Measurements from ENCODE around the gene GRM1.

GRM1 gene

DNA sequence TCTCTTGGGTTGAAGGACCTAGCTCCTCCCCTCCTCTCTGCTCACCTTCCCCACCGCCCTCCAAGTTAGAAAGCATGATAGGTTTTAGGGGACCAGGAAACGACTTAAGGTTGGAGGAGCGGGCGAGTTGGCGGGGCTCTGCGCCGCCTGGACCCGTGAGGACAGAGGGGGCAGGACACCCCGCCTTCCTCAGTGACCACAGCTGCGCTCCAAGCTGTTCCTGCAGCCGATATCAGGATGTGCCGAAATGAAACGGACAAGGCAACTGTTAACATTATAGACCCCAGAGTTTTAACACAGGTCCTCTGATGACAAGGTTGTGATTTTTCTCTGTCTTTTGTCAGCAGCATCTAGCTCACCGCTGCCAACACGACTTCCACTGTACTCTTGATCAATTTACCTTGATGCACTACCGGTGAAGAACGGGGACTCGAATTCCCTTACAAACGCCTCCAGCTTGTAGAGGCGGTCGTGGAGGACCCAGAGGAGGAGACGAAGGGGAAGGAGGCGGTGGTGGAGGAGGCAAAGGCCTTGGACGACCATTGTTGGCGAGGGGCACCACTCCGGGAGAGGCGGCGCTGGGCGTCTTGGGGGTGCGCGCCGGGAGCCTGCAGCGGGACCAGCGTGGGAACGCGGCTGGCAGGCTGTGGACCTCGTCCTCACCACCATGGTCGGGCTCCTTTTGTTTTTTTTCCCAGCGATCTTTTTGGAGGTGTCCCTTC, at the start of gene GRM1:
Gene GRM1, plus strand, starts transcription at position 212 of the 722 bp plus-strand sequence. Its CDS starts 456 bp downstream, at position 668.
- DNase-seq (ENCODE audit: low spot score): peak; percentile 57

DNA sequence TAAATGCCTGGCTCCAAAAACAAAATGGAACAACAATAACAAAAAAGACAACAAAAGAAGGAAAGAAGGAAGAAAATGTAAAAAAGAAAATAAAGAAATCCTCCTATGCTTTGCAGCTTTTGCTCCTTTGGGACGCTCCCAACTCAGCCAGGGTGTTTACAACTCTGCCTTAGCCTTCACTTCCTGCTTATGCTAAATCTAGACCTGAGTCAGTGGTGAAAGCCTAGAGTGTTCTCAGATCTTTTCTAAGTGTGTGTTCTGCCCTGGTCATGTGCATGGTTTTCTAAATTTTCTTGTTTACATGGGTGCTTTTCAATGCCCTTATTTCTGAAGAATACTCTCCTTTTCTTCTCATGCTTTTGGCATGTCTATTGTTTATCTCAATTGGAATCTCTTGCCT, 19.5 kb upstream of the GRM1 start:
- DNase-seq (ENCODE audit: low spot score): no peak

DNA sequence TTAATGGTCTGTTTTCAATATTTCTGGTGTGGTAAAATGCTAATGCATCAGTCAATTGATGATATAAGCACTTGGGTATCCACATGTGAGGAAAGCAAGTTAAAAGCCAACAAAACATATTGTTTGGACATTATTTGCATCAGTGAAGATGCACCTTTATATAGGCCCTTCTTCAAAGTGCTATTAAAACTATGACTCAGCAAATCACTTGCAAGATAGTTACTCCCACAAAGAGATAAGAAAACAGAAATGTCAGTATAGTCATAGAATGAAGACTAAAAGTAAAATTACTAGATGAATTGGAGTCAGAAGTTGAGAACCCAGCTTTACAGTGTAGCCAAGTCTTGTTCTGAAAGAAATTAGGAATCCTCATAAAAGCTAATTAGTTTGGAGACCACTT, 14.6 kb upstream of the GRM1 start:
- DNase-seq (ENCODE audit: low spot score): no peak

DNA sequence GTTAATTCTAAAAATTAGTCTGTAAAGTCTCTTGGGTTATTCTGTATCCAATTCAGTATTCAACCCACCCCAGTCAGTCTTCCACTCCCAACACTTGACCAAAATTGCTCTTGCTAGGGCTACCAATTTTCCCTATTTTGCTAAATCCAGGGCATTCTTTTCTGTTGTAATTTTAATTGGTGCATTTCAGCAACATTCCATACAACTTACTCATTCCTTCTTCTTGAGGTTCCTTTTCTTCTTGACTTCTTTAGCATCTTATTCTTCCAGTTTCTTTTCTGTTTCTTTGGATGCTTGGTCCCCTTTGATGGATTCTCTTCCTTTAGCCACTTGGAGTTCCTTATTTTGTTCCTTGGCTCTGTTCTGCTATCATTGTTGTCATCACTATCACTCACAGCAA, 11.2 kb upstream of the GRM1 start:
- no peak for DNase-seq (ENCODE audit: low spot score)

DNA sequence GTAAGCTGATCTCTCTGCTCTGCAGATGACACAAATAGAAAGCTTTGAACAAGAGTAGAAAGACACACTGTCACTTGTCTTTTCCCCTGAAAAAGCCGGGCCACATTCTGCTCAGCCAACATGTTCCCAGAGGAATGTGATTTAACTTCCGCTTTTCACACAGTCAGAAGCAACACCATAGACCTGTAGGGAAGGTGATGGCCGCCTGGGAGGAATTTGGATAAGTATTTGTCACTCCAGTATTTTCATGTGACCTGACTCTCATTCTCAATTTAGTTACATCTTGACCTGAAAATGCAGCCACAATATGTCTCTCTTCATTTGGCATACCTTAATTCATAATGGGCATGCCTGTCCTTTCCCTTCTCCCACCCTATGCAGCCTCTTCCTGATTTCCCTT, 2.0 kb upstream of the GRM1 start:
- DNase-seq (ENCODE audit: low spot score): peak; percentile 67

DNA sequence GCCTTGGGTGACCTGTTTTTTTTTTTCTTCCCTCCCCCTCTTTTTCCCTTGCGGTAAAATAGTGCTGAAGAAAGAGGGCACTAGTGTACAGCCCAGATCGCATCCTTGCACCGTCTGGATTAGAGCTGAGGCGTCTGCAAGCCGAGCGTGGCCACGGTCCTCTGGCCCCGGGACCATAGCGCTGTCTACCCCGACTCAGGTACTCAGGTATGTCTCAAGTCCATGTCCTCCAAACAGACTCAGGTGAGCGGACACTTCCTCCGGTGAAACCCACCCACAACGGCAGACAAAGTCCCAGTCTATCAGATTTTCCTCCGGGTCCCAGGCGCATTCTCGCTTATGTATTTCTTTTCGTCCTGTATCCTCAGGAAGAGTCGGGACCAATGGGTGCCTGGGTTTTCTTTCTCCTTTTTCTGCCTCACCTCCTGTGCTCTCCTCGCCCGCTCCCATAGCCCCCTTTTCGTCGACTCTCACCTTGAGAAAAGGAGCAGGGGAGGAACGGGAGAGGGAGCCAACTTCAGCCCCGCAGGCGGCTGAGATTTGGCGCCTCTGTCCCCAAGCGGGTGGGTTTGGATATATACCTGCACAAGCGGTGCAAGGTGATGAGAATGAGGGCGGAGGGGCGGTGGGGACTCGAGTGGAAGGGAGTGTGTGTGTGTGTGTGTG, 1.1 kb upstream of the GRM1 start:
- DNase-seq (ENCODE audit: low spot score): peak; percentile 90

DNA sequence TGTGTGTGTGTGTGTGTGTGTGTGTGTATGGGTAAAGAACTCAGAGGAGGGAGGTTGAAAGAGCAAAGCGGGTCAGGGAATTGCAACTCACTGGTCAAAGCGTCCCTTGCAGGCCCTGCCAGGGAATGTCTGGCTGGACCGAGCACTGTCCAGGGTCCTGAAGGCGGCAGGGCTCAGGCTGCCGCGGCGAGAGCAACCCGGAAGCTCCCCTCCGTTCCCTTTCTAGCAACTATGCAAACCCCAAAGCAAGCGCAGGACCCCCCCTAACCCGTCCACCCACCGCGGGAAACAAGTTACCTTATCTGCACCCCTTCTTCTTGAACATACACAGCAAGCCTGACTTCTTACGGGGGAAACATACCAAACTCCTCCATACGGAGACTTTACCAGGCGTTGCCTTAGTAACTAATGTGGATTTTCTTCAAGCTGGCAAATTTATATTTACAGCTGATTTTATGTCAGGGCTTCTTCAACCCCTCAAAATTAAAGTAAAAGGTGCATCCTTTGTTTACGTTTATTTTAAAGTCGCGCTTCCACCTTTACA, 538 bp upstream of the GRM1 start:
- peak; percentile 72 for DNase-seq (ENCODE audit: low spot score)

DNA sequence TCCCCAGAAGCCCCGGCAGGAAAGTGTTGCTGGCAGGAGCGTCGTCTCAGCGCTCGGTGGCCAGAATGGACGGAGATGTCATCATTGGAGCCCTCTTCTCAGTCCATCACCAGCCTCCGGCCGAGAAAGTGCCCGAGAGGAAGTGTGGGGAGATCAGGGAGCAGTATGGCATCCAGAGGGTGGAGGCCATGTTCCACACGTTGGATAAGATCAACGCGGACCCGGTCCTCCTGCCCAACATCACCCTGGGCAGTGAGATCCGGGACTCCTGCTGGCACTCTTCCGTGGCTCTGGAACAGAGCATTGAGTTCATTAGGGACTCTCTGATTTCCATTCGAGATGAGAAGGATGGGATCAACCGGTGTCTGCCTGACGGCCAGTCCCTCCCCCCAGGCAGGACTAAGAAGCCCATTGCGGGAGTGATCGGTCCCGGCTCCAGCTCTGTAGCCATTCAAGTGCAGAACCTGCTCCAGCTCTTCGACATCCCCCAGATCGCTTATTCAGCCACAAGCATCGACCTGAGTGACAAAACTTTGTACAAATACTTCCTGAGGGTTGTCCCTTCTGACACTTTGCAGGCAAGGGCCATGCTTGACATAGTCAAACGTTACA, 817 bp downstream of the GRM1 start:
- peak; percentile 65 for DNase-seq (ENCODE audit: low spot score)

DNA sequence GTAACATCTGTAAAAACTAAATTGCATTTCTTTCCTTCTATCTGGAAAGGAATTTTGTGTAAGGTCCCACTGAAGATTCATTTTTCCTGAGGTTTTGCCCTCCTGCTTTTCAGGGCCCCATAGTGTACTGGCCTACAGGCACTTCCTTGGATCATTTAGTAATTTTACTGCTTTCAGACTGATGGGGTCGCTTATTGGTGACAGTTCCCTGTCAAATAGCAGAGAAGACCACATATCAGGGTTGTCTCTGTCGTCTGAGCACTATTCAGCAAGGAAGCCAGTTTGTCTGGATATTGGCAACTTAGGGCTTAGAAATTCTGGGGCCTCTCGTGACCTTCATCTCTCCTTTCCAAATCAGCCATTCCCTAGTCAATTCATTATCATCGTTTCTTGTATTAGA, 3.5 kb downstream of the GRM1 start:
- peak; percentile 53 for DNase-seq (ENCODE audit: low spot score)

DNA sequence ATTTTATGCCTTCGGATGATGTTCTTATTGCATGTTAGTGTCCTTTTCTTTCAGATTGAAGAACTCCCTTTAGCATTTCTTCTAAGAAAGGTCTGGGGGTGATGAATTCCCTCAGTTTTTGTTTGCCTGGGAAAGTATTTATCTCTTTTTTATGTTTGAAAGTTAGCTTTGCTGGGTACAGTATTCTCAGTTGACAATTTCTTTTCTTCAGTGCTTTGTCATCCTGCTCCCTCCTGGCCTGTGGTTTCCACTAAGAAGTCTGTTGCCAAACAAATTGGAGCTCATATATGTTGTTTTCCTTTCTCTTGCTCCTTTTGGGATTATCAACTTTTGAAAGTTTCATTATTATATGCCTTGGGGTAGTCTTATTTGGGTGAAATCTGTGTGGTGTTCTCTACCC, 11.5 kb downstream of the GRM1 start:
- DNase-seq (ENCODE audit: low spot score): no peak

DNA sequence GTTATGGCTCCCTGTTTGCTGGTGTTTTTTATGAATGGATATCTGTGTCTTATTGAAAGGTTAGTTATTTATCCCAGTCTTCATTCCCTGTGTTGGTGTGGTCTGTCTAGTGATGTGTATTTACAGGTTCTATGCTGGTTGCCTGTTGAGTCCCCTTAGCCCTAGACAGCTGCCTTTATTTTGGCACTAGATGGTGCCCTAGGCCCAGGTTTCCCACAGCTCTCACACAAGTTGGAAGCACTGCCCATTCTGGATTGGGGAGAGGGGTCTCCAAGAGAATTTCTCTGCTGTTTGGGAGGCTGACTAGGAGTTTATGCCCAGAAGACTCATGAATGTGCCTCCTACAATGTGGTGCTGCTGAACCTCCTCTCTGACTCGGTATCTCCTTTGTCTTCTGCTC, 12.4 kb downstream of the GRM1 start:
- DNase-seq (ENCODE audit: low spot score): no peak

DNA sequence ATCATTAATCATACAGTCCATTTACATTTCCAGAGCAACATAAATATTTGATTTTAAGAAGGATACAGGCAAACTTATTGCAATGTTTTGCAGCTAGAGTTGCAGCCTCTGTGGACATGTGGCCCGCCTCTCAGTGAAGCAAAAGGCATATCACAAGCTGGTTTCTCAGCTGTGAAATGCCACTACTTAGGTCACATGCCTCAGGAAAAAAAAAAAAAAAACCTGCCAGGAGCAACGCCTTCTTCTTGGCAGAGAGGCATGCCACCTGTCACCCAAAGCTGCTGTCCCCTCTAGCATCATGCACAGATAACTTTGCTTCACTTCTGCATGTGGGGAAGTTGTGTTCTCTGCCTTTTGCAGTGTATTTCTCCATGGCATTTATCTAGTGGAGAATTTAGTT, 18.5 kb downstream of the GRM1 start:
- peak; percentile 96 for DNase-seq (ENCODE audit: low spot score)

DNA sequence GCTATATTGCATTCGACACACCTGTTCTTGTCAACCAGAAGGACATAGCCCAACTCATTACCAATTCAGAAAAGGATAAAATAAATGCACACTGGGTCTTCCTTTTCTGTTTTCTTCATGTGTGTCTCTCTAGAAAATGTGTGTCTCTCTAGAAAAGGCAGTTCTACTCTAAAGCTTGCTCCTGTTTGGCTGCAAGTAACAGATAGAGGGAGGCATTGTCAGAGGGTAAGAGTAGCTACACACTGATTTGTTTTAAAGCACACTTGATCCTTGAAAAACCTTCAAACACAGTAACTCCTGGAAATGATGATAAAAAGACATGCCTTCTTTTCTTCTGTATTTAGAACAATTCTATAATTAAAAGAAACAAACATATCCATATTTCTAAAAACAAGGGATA, 21.3 kb downstream of the GRM1 start:
- DNase-seq (ENCODE audit: low spot score): no peak

DNA sequence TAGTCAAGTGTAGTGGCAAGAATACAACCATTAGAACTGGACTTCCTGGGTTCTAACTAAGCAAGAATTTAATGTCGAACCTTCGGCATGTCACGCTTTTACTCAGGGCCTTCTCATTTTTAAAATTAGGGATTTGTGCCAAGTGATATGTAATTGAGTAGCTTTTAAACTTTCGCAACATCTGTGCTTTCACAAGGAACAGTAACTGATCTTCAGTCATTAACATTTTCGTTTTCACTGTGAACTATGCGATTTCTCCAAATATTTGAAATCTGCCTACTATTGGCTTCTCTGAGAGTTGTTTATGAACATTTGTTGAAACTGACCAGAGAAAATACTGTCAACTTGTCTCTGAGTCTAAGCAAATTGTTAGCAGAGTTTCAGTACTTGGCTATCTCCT, 27.6 kb downstream of the GRM1 start:
- no peak for DNase-seq (ENCODE audit: low spot score)

DNA sequence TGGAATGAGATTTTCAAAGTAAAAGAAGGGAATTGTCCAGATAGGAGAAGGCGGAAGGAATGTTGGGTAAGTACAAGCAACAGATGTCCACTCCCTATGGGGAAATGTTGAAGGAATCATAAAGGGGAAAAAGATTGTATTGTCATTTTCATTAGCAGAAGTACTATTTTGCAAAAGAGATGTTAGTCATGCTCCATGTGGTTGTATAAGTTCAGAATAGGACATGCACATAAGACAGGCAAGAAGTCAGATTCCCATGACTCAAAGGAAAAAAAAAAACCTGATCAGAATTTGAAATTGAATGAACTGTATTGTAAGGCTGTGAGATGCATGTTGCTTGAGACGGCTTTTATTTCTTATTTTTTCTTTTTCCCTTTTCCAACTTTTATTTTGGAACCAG, 36.8 kb downstream of the GRM1 start:
- DNase-seq (ENCODE audit: low spot score): no peak

DNA sequence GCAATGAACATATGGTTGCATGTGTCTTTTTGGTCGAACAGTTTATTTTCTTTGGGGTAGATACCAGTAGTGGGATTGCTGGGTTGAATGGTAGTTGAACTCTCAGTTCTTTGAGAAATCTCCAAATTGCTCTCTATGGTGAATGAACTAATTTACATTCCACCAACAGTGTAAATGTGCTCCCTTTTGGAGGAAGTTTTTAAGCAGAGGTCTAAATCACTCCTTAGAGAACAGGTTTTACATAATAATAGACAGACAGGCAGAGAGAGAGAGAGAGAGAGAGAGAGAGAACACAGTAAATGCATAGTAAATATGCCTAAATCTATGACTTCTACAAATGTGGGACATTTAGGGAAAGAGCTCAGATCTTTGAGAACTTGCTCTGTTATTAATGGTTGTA, 37.6 kb downstream of the GRM1 start:
- DNase-seq (ENCODE audit: low spot score): no peak

DNA sequence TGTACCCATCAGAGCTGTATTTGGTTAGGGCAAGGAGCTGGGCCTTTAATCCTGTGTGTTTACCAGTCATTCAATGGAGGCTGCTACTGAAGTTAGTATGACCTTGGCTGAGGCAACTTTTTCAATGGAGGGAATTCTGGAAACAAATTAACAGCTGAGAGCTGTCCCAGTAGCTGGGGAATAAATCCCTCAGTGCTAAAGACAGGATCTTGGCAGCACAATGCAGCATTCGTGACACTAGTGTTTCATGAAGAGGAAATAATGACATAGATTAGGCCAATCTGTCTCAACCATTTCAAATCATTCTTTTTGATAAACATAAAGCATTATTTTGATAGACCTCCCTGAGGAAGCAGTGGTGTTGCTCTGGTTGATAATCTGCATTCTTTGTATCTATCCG, 42.9 kb downstream of the GRM1 start:
- peak; percentile 48 for DNase-seq (ENCODE audit: low spot score)

DNA sequence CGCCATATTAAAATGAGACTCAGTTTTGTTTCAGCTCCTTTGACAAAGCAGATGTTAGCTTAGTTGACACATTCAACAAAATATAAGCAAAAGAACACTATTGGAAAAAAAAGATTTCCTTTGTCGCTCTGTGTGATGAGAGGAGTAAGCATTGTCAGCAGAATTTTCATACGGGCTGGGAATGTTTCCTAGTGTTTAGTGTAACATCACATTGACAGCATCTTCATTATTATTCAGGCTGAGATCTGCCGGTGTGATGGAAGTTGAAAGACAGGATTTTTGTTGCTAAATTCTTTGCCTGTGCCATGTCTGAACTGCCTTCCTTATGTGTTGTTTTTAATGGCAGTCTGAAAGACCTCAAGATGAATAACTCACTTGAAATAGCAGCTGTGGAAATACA, 49.1 kb downstream of the GRM1 start:
- DNase-seq (ENCODE audit: low spot score): no peak

DNA sequence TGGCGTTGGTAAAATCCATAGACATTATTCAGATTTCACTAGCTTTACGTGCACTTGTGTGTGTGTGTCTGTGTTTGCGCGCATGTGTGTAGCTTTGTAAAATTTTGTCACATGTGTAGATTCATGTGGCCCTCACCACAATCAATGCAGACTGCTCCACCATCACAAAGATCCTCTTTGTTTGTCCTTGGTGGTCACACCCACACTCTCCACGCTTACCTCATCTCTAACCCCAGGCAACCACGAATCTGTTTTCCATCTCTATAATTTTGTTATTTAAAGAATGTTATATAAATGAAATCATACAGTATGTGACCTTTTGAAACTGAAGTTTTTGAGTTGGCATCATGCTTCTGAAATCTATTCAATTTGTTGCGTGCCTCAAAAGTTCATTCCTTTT, 58.5 kb downstream of the GRM1 start:
- DNase-seq (ENCODE audit: low spot score): no peak

DNA sequence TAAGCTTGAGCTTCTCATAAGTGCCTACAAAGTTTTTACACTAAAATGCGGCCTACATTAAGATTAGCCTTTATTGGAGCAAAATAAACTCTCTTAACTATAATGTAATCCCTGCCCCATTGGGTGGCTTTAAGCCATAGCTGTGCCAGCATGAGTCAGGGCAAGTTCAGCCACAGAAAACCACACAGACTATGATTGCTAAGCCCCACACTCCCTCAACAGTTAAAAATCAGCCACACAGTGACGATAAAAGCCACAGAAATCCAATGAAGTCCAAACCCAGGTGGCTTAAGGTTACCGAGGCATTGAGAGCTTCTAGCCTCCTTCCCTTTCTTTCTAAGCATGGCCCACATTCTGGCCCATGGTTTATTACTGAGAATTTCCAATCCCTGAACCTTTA, 61.6 kb downstream of the GRM1 start:
- DNase-seq (ENCODE audit: low spot score): no peak

DNA sequence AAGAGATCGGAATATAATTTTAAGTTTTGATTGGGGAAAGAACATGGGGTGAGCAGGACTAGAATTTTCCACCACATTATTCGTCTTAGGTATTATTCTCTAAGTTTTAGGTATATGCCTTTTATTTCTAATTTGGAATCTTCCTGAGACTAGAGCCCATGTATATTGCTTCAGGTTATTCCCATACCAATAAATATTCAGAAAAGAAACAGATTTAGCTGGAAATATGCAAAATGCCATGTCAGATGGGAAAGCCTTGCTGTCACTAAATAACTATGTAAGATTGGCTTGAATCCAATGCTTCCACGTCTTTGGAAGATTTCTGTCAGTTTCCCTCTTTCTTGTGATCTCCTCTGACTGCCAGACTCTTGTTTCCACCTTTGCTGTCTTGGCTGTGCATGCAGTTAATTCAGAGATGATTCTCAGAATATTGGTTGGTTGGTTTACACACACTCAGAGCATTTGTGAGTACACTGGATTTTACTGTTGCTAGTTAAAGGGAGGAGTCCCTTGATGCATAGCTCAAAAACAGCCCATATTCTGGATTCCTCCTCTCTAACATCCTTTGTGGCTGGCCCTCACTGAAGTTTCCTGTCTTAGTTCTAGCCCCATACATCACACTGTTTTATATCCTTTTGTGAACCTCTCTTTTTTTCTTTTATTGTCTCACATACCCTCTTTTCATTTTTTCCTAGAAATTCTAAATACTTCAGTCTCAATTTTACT, 64.3 kb downstream of the GRM1 start:
- no peak for DNase-seq (ENCODE audit: low spot score)

DNA sequence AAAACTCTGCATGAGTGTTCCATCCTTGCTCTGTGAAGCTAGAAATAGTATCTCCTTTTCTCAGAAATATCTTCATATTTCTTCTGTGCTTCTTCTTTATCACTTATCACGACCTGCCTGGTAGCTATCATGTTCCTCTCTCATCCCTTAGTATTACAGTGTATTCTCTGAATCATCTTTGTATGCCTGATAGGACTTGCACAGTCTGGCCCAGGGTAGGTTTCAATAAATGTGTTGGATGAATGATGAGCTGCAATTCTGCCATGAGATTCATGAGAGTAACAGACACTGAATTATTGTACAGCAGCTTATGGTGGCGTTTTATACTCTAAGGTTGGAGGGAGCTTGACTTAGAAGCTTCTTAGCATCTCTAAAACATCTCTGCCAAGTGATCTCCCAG, 66.6 kb downstream of the GRM1 start:
- DNase-seq (ENCODE audit: low spot score): no peak

DNA sequence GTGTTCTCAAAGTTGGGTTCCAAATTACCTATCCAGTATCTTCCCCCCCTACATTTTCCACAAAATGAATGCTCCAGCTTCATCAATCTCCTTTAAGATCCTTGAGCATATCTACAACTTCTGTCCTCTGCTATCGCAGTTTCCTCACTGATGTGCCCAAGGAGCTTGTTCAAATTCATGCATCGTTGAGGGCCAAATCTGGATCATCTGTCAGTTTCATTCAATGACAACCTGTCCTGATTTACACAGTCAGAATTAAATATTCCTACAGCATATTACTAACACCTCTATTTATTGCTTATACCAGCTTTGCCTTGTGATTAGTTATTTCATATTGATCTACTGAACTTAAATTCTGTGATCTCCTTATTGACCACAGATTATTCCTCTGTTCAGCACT, 68.7 kb downstream of the GRM1 start:
- peak; percentile 67 for DNase-seq (ENCODE audit: low spot score)
